Mesothelial cell of epicardium (in vitro differentiated cells): ENCODE measurements around the gene LDLRAD4. TPM values are rescaled to one million over a fixed set of nuclear protein-coding genes. Genes with fewer than 3 reads are reported as not detected.

Experiments
- DNase-seq, 2 experiments: peaks; one replicate each; pipeline ENCODE4 v3.0.0; 2021; ENCODE audit warnings: low spot score in 2 of 2; ENCODE audit not compliant: unreplicated experiment in 2 of 2
- H3K27ac Mint-ChIP-seq: 2 replicates; pipeline ENCODE4 v1.8.0; 2021; ENCODE audit warnings: mixed read lengths
- H3K27me3 Mint-ChIP-seq: 2 replicates; pipeline ENCODE4 v1.8.0; 2021; ENCODE audit warnings: low read depth, mixed read lengths
- H3K36me3 Mint-ChIP-seq: 2 replicates; pipeline ENCODE4 v1.8.0; 2021; ENCODE audit warnings: mixed read lengths
- H3K4me1 Mint-ChIP-seq: 2 replicates; pipeline ENCODE4 v1.8.0; 2021; ENCODE audit warnings: mixed read lengths
- H3K4me3 Mint-ChIP-seq: 2 replicates; pipeline ENCODE4 v1.8.0; 2021; ENCODE audit warnings: mild to moderate bottlenecking, moderate library complexity, mixed read lengths
- H3K9me3 Mint-ChIP-seq: 2 replicates; pipeline ENCODE4 v1.8.0; 2021; ENCODE audit warnings: mixed read lengths
- total RNA-seq: library from RNA; stranded (reverse); gene quantifications from 3 replicates; pipeline ENCODE4 v1.2.1, GENCODE V29; 2021
- TF ChIP-seq, protein P1 (sequence below): fragments of 200-600 bp; sonication (generic); IDR thresholded peaks from one replicate; pipeline ENCODE4 v1.5.0; 2021; ENCODE audit warnings: antibody characterized with exemption; ENCODE audit not compliant: unreplicated experiment

The LDLRAD4 gene
- total RNA-seq, 1 donor from 2014 or later: 29.7 TPM

DNA sequence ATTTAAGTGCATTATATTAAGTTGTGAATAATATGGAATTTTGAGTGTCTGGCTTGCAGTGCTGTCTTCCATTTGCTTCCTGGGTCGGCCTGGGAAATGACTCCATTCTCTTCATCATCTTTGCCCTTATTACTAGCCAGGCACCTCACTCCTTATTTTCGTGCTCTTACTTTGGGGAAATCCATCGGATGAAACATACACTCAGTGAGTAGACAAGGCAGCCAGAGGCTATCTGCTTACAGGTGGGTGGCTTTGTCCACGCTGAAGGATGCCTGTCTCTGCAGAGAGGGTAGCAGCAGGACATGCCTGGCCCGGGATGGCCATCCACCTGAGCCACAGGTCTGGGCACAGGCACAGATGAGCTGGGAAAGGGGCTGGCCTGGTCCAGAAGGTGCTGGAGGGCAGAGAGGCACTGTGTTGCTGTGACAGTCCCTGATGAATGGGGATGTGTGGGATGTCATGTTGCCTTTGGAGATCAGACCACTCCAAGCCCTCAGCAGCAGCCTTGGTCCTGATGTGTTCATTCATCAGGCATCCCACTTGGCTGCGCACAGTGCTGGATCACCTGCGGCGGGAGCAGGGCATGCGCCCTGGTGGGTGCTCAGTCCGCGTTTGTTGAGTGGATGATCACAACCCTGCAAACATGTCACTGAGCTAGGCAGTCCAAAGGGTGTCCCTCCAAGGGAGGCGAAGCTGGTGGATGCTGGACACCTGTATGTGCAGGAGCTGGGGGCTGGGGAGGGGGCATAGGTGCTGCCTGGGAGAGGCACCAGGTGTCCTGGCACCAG is 236.0 kb downstream of the LDLRAD4 start:
- Mint-ChIP-seq H3K4me1 (no peaks in the 10 kb centered on the region), H3K9me3 (peaks cover 4% of the 10 kb centered on the region), H3K36me3 (no peaks in the 10 kb centered on the region), H3K27ac (no peak overlapping the region), H3K27me3 (peaks cover 43% of the 10 kb centered on the region), H3K4me3 (no peak overlapping the region)
- DNase-seq: no peak
- TF ChIP-seq, protein P1, sequence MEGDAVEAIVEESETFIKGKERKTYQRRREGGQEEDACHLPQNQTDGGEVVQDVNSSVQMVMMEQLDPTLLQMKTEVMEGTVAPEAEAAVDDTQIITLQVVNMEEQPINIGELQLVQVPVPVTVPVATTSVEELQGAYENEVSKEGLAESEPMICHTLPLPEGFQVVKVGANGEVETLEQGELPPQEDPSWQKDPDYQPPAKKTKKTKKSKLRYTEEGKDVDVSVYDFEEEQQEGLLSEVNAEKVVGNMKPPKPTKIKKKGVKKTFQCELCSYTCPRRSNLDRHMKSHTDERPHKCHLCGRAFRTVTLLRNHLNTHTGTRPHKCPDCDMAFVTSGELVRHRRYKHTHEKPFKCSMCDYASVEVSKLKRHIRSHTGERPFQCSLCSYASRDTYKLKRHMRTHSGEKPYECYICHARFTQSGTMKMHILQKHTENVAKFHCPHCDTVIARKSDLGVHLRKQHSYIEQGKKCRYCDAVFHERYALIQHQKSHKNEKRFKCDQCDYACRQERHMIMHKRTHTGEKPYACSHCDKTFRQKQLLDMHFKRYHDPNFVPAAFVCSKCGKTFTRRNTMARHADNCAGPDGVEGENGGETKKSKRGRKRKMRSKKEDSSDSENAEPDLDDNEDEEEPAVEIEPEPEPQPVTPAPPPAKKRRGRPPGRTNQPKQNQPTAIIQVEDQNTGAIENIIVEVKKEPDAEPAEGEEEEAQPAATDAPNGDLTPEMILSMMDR: no peak

GRCh38 chr18:13455471-13455870 is 236.9 kb downstream of the LDLRAD4 start:
- Mint-ChIP-seq H3K27me3 (peaks cover 41% of the 10 kb centered on the region), H3K4me1 (no peaks in the 10 kb centered on the region), H3K9me3 (peaks cover 4% of the 10 kb centered on the region), H3K27ac (no peak overlapping the region), H3K4me3 (no peak overlapping the region), H3K36me3 (no peaks in the 10 kb centered on the region)
- no peak for DNase-seq
- TF ChIP-seq, protein P1: no peak

DNA sequence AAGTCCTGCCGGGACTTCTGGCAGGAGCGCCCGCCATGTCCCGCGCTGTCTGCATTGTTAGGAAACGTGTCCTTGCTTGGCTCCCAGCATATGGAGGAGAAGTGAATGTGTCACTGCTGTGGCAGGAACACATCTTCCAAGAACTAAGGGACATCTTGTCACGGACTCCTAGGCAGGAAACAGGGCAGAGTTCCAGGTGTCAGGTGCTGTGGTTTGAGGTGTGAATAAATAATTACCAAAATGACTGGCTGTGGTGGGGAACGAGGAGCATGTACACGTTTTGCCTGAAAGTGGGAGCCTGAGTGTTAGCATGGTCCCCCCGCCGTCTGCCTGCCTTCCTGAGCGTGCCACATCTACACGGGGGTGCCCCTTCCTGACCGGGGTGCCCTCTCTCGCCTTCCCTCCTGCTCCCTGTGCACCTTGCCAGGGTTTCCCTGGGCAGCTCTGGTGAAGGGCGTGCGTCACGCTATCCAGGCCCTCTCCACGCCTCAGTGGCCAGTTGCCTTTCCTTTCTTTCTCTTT is 237.5 kb downstream of the LDLRAD4 start:
- H3K4me3 Mint-ChIP-seq: no peak overlapping the region
- no peak for DNase-seq
- TF ChIP-seq, protein P1: no peak
- no peaks in the 10 kb centered on the region for H3K4me1 Mint-ChIP-seq
- H3K27ac Mint-ChIP-seq: no peak overlapping the region
- no peaks in the 10 kb centered on the region for H3K36me3 Mint-ChIP-seq
- H3K27me3 Mint-ChIP-seq: peaks cover 37% of the 10 kb centered on the region
- H3K9me3 Mint-ChIP-seq: peaks cover 4% of the 10 kb centered on the region

- Mint-ChIP-seq H3K4me1 (no peaks in the 10 kb centered on the region), H3K9me3 (peaks cover 4% of the 10 kb centered on the region), H3K36me3 (no peaks in the 10 kb centered on the region), H3K4me3 (no peak overlapping the region), H3K27me3 (peaks cover 30% of the 10 kb centered on the region), H3K27ac (no peak overlapping the region)
- TF ChIP-seq, protein P1: no peak
- DNase-seq: no peak
These were observed 238.2 kb downstream of the LDLRAD4 start for GRCh38 chr18:13456736-13457271.

DNA sequence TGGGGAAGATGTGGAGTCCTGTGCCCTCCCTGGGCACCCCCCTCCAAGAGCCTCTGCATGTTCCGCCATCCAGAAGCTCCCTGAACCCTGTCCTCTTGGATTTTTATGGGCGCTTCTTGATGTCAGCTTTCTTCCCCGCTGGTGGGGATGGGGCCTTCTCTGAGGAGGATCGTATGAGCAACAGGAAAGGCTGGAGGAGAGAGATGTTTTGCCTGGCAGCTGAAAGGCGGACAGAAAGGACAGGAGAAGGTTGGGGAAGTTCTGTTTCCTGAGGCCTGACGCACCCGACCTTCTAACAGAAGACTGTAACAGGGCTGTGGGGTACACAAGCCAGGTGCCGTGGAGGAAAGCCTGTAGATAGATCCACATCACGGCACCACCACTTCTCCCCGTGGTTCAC is 238.8 kb downstream of the LDLRAD4 start:
- Mint-ChIP-seq H3K36me3 (no peaks in the 10 kb centered on the region), H3K27me3 (peaks cover 25% of the 10 kb centered on the region), H3K9me3 (peaks cover 4% of the 10 kb centered on the region), H3K4me1 (no peaks in the 10 kb centered on the region), H3K4me3 (no peak overlapping the region), H3K27ac (no peak overlapping the region)
- no peak for DNase-seq
- TF ChIP-seq, protein P1: no peak
